Colonic mucosa (tissue), 4 donors: ENCODE data around the gene BCORL1. TPM values are rescaled to one million over a fixed set of nuclear protein-coding genes. Genes with fewer than 3 reads are reported as not detected.

Source experiments
- DNase-seq: peaks from one replicate; pipeline ENCODE4 v3.0.0-alpha.2; 2020
- H3K27ac ChIP-seq: fragments of 200-600 bp; one replicate; pipeline ENCODE4 v1.8.0; 2021
- H3K27me3 ChIP-seq: fragments of 200-600 bp; one replicate; pipeline ENCODE4 v1.8.0; 2021
- H3K36me3 ChIP-seq: fragments of 200-600 bp; one replicate; pipeline ENCODE4 v1.8.0; 2021
- H3K4me1 ChIP-seq: fragments of 200-600 bp; one replicate; pipeline ENCODE4 v1.8.0; 2021; ENCODE audit warnings: mild to moderate bottlenecking
- H3K4me3 ChIP-seq: fragments of 200-600 bp; one replicate; pipeline ENCODE4 v1.8.0; 2021
- H3K9ac ChIP-seq, 2 donors: one replicate each; pipeline ENCODE4 v1.7.0; 2013; ENCODE audit warnings: control low read depth in 2 of 2, low read depth in 2 of 2, low read length in 2 of 2
- H3K9me3 ChIP-seq: fragments of 200-600 bp; one replicate; pipeline ENCODE4 v1.8.0; 2021
- CTCF ChIP-seq: fragments of 200-600 bp; IDR thresholded peaks from one replicate; pipeline ENCODE4 v1.8.0; 2022; ENCODE audit warnings: antibody characterized with exemption, mild to moderate bottlenecking
- intact Hi-C: fragments of 100-400 bp; cut with DNase I; formaldehyde crosslinking; loops from one replicate; pipeline ENCODE4 v1.14.1; 2022
- total RNA-seq, 2 donors: library from RNA; stranded (reverse); fragmentation: NEBNext Ultra II Directional in 1 of 2; extraction: Animal tissue kit (Norgen Biotek cat#: 25700) in 1 of 2; gene quantifications; one replicate each; pipeline ENCODE4 v1.2.1, GENCODE V29; 2021
- donor health status: healthy.
- donor health status: DM: no; HTN: no; CAD: no.
- donor health status: DM: no; HTN: no; CAD: no.

BCORL1 gene
- total RNA-seq, 2 donors from 2014 or later, result 8.3 to 14.4 TPM

GRCh38 chrX:130071611-130072344, 89.3 kb downstream of the BCORL1 start:
- intact Hi-C loops, result no loop called here
- H3K9ac ChIP-seq, result peak overlapping the region in 1 of 2 donors; percentile 32
- no peaks in the 10 kb centered on the region for H3K4me1 ChIP-seq
- H3K4me3 ChIP-seq, result no peak overlapping the region
- no peaks in the 10 kb centered on the region for H3K36me3 ChIP-seq
- no peaks in the 10 kb centered on the region for H3K27me3 ChIP-seq
- DNase-seq, result peak; percentile 70
- no peak for TF ChIP-seq CTCF
- no peaks in the 10 kb centered on the region for H3K9me3 ChIP-seq
- peak overlapping the region; percentile 37 for H3K27ac ChIP-seq

- intact Hi-C loops, result no loop called here
- Histone ChIP-seq H3K36me3 (no peaks in the 10 kb centered on the region), H3K4me3 (no peak overlapping the region), H3K9me3 (no peaks in the 10 kb centered on the region), H3K4me1 (no peaks in the 10 kb centered on the region), H3K9ac (peak overlapping the region in 1 of 2 donors; percentile 32), H3K27ac (peak overlapping the region; percentile 37), H3K27me3 (no peaks in the 10 kb centered on the region)
- no peak for TF ChIP-seq CTCF
- no peak for DNase-seq
Measured at GRCh38 chrX:130072345-130072740, 89.9 kb downstream of the BCORL1 start.

GRCh38 chrX:130075777-130076176, 93.3 kb downstream of the BCORL1 start:
- H3K27me3 ChIP-seq, result no peaks in the 10 kb centered on the region
- intact Hi-C loops, result no loop called here
- no peaks in the 10 kb centered on the region for H3K4me1 ChIP-seq
- no peak for DNase-seq
- no peak overlapping the region for H3K4me3 ChIP-seq
- H3K9ac ChIP-seq, result no peak overlapping the region
- H3K9me3 ChIP-seq, result no peaks in the 10 kb centered on the region
- TF ChIP-seq CTCF, result no peak
- H3K27ac ChIP-seq, result no peak overlapping the region
- no peaks in the 10 kb centered on the region for H3K36me3 ChIP-seq

- H3K4me3 ChIP-seq, result no peak overlapping the region
- no peaks in the 10 kb centered on the region for H3K9me3 ChIP-seq
- intact Hi-C loops, result loop anchor here (5.0 kb wide), 2 partner anchors 37 to 112 kb away; no protein-coding TSS in a partner anchor
- no peaks in the 10 kb centered on the region for H3K4me1 ChIP-seq
- peak; percentile 73 for DNase-seq
- no peak overlapping the region for H3K27ac ChIP-seq
- TF ChIP-seq CTCF, result peak; percentile 74
- no peaks in the 10 kb centered on the region for H3K36me3 ChIP-seq
- no peaks in the 10 kb centered on the region for H3K27me3 ChIP-seq
- no peak overlapping the region for H3K9ac ChIP-seq
Measured at GRCh38 chrX:130079824-130080406, 97.5 kb downstream of the BCORL1 start.

- Histone ChIP-seq H3K4me1 (no peaks in the 10 kb centered on the region), H3K27me3 (no peaks in the 10 kb centered on the region), H3K4me3 (no peak overlapping the region), H3K9me3 (no peaks in the 10 kb centered on the region), H3K27ac (no peak overlapping the region), H3K36me3 (no peaks in the 10 kb centered on the region), H3K9ac (no peak overlapping the region)
- no peak for DNase-seq
- intact Hi-C loops, result loop anchor here (5.0 kb wide), 2 partner anchors 36 to 111 kb away; no protein-coding TSS in a partner anchor
- TF ChIP-seq CTCF, result no peak
Measured at GRCh38 chrX:130080791-130081367, 98.4 kb downstream of the BCORL1 start.
